ENCODE results near the gene YY1.
"Not testable (repeated sequence)": the region's sequence is repeated elsewhere in the genome, so short reads cannot be mapped to it uniquely, and the experiment has no call there.

YY1 gene

GRCh38 chr14:100306998-100307765 is 68.2 kb downstream of the YY1 start:
- peak overlapping the region; percentile 66 for H3K4me3 ChIP-seq (ENCODE audit: low read depth, low read length)
- TF ChIP-seq CTCF (IDR thresholded peaks at IDR 0.05; ENCODE audit: low read depth, low read length, missing control alignments) = no peak
- DNase-seq (ENCODE audit: low read depth) = no peak

- no peak for DNase-seq (ENCODE audit: low read depth)
- TF ChIP-seq CTCF (IDR thresholded peaks at IDR 0.05; ENCODE audit: low read depth, low read length, missing control alignments) = no peak
- H3K4me3 ChIP-seq (ENCODE audit: low read depth, low read length) = no peak overlapping the region
Measured at GRCh38 chr14:100307766-100308426, 69.0 kb downstream of the YY1 start.

- H3K4me3 ChIP-seq (ENCODE audit: low read depth, low read length); DNase-seq (ENCODE audit: low read depth): not testable (repeated sequence)
Measured at GRCh38 chr14:100308427-100308792, 69.5 kb downstream of the YY1 start.

GRCh38 chr14:100309028-100309737 is 70.2 kb downstream of the YY1 start:
- H3K4me3 ChIP-seq (ENCODE audit: low read depth, low read length) = no peak overlapping the region
- no peak for TF ChIP-seq CTCF (IDR thresholded peaks at IDR 0.05; ENCODE audit: low read depth, low read length, missing control alignments)
- no peak for DNase-seq (ENCODE audit: low read depth)

GRCh38 chr14:100312110-100312876 is 73.3 kb downstream of the YY1 start:
- DNase-seq (ENCODE audit: low read depth); H3K4me3 ChIP-seq (ENCODE audit: low read depth, low read length): not testable (repeated sequence)

- H3K4me3 ChIP-seq (ENCODE audit: low read depth, low read length) = no peak overlapping the region
- no peak for DNase-seq (ENCODE audit: low read depth)
- no peak for TF ChIP-seq CTCF (IDR thresholded peaks at IDR 0.05; ENCODE audit: low read depth, low read length, missing control alignments)
Measured at GRCh38 chr14:100312877-100313400, 74.0 kb downstream of the YY1 start.

- no peak for DNase-seq (ENCODE audit: low read depth)
- no peak for TF ChIP-seq CTCF (IDR thresholded peaks at IDR 0.05; ENCODE audit: low read depth, low read length, missing control alignments)
- H3K4me3 ChIP-seq (ENCODE audit: low read depth, low read length) = no peak overlapping the region
Measured at GRCh38 chr14:100313464-100314230, 74.7 kb downstream of the YY1 start.
